Endothelial cell of umbilical vein (primary cell): ENCODE measurements around the gene SOX10. TPM values are rescaled to one million over a fixed set of nuclear protein-coding genes. Genes with fewer than 3 reads are reported as not detected.

Source experiments
- BruUV-seq: library from RNA; stranded (reverse); fragments of 400-500 nt; replicated peaks from 2 replicates; lab custom pipeline; 2021; lab: Mats Ljungman, UMichigan
- CTCF ChIA-PET: fragments of 300-600, 350-600 bp; sonication (Branson Sonifier 250); formaldehyde crosslinking; loops from one replicate; lab custom pipeline; 2021; ENCODE audit warnings: antibody characterized with exemption, inconsistent platforms; lab: Charles Lee
- POLR2A ChIA-PET: fragments of 300-600, 350-600 bp; sonication (Branson Sonifier 250); formaldehyde crosslinking; loops from one replicate; lab custom pipeline; 2021; ENCODE audit warnings: antibody characterized with exemption, inconsistent platforms; lab: Charles Lee
- DNase-seq: peaks from one replicate; pipeline ENCODE4 v3.0.0-alpha.2; 2011; ENCODE audit warnings: low read depth, low spot score
- FAIRE-seq: peaks from 2 replicates; lab custom pipeline; 2011; peaks lifted over from hg19 to GRCh38; lab: Jason Lieb, UNC
- H2AFZ ChIP-seq: 2 replicates; pipeline ENCODE4 v1.6.0; 2012; ENCODE audit warnings: low read depth, low read length, control low read depth, inconsistent platforms
- H3K27ac ChIP-seq: 2 replicates; pipeline ENCODE4 v1.5.1; 2011; ENCODE audit warnings: low read depth, mild to moderate bottlenecking, control low read depth, low read length, moderate library complexity; ENCODE audit not compliant: insufficient read depth
- H3K27me3 ChIP-seq, 2 experiments: 2 replicates each; pipeline versions ENCODE4 v1.6.0 to v1.6.1; 2011; ENCODE audit warnings: low read length in 2 of 2, mixed read lengths in 1 of 2; ENCODE audit not compliant: control insufficient read depth in 2 of 2, insufficient read depth in 2 of 2
- H3K36me3 ChIP-seq, 2 experiments: 2 replicates in 1 of 2; 3 replicates in 1 of 2; pipeline ENCODE4 v1.5.1; 2011; ENCODE audit warnings: low read length in 2 of 2, mild to moderate bottlenecking in 1 of 2, moderate library complexity in 1 of 2; ENCODE audit not compliant: control insufficient read depth in 2 of 2, insufficient read depth in 2 of 2; ENCODE audit errors: extremely low read depth in 1 of 2
- H3K4me1 ChIP-seq: 3 replicates; pipeline ENCODE4 v1.5.1; 2011; ENCODE audit warnings: mild to moderate bottlenecking, low read length; ENCODE audit not compliant: control insufficient read depth, insufficient read depth; ENCODE audit errors: extremely low read depth
- H3K4me2 ChIP-seq: 2 replicates; pipeline ENCODE4 v1.6.1; 2011; ENCODE audit warnings: low read length, control low read depth, mixed read lengths; ENCODE audit not compliant: insufficient read depth
- H3K4me3 ChIP-seq, 3 experiments: fragments of 200-600 bp in 1 of 3; sonication (generic), shearing (Covaris generic) in 1 of 3; replicated peaks in 1 of 3; 2 replicates each; pipeline ENCODE4 v1.5.1; 2011 to 2016; ENCODE audit warnings: control low read depth in 3 of 3, low read length in 3 of 3, mild to moderate bottlenecking in 2 of 3, inconsistent platforms in 1 of 3, low read depth in 1 of 3, moderate library complexity in 1 of 3; ENCODE audit not compliant: insufficient read depth in 1 of 3
- H3K79me2 ChIP-seq: 2 replicates; pipeline ENCODE4 v1.6.0; 2012; ENCODE audit warnings: low read length, inconsistent platforms; ENCODE audit not compliant: control insufficient read depth, insufficient read depth
- H3K9ac ChIP-seq: replicated peaks from 2 replicates; pipeline ENCODE3; 2011; ENCODE audit warnings: low read length, control low read depth; ENCODE audit not compliant: insufficient read depth; ENCODE audit errors: extremely low read depth
- H3K9me1 ChIP-seq: replicated peaks from 3 replicates; pipeline ENCODE4 v1.6.0; 2011; ENCODE audit warnings: mild to moderate bottlenecking, low read length; ENCODE audit not compliant: control insufficient read depth, insufficient read depth; ENCODE audit errors: extremely low read depth
- H3K9me3 ChIP-seq: replicated peaks from 2 replicates; pipeline ENCODE4 v1.5.1; 2012; ENCODE audit warnings: low read length, inconsistent platforms; ENCODE audit not compliant: control insufficient read depth, insufficient read depth
- H4K20me1 ChIP-seq: replicated peaks from 2 replicates; pipeline ENCODE3; 2011; ENCODE audit warnings: mild to moderate bottlenecking, low read length; ENCODE audit not compliant: control insufficient read depth, insufficient read depth; ENCODE audit errors: extremely low read depth
- EZH2 ChIP-seq: IDR thresholded peaks from 2 replicates; pipeline ENCODE4 v1.6.1; 2012; ENCODE audit warnings: borderline replicate concordance, low read depth, mild to moderate bottlenecking, moderate library complexity, low read length, inconsistent platforms; ENCODE audit not compliant: severe bottlenecking
- FOS ChIP-seq: IDR thresholded peaks from 2 replicates; pipeline ENCODE4 v1.6.1; 2011; ENCODE audit warnings: mild to moderate bottlenecking, low read length, moderate library complexity, borderline replicate concordance; ENCODE audit not compliant: insufficient read depth
- GATA2 ChIP-seq: IDR thresholded peaks from 2 replicates; pipeline ENCODE4 v1.7.0; 2011; ENCODE audit warnings: low read depth, mild to moderate bottlenecking, moderate library complexity, mixed read lengths, low read length; ENCODE audit not compliant: insufficient read length, insufficient read depth
- JUN ChIP-seq: IDR thresholded peaks from 2 replicates; pipeline ENCODE4 v1.6.1; 2011; ENCODE audit warnings: borderline replicate concordance, low read depth; ENCODE audit not compliant: insufficient read length, insufficient read depth
- MYC ChIP-seq: IDR thresholded peaks from one replicate; pipeline ENCODE4 v1.6.1; 2011; ENCODE audit warnings: mild to moderate bottlenecking, low read depth, low read length
- POLR2AphosphoS5 ChIP-seq: IDR thresholded peaks from 2 replicates; pipeline ENCODE4 v1.6.1; 2012; ENCODE audit warnings: low read depth, mild to moderate bottlenecking, control low read depth, low read length, moderate library complexity; ENCODE audit not compliant: insufficient read depth
- dilution Hi-C: fragments of 300-500 bp; cut with MboI; formaldehyde crosslinking; loops from one replicate; pipeline ENCODE4 v1.15.0; 2019; ENCODE audit warnings: low sequenced_read_pairs; ENCODE audit not compliant: extremely low pct_ligation_motif_present
- intact Hi-C: fragments of 100-400 bp; cut with micrococcal nuclease; formaldehyde crosslinking; loops from one replicate; pipeline ENCODE4 v1.10.0; 2022
- polyA plus RNA-seq, 4 experiments: library from polyadenylated mRNA; depleted of rRNA in 3 of 4; stranded (reverse) in 3 of 4; unstranded in 1 of 4; fragments of >200 nt; gene quantifications; 2 replicates each; pipeline versions ENCODE4 v1.2.1 to v1.2.3, GENCODE V29; 2011 to 2012; ENCODE audit warnings: missing spikeins in 1 of 4
- total RNA-seq: library from RNA; stranded (reverse); gene quantifications from 2 replicates; pipeline ENCODE4 v1.2.3, GENCODE V29; 2021
- TF ChIP-seq, protein P1 (sequence below): IDR thresholded peaks from 2 replicates; pipeline ENCODE4 v1.6.1; 2011; ENCODE audit not compliant: insufficient read depth, insufficient read length
- TF ChIP-seq, protein P2 (sequence below), 2 donors: IDR thresholded peaks; 1 replicate in 1 of 2; 2 replicates in 1 of 2; pipeline ENCODE4 v1.5.1; 2011; ENCODE audit warnings: low read length in 2 of 2, mild to moderate bottlenecking in 2 of 2, moderate library complexity in 2 of 2, control low read depth in 1 of 2, inconsistent platforms in 1 of 2, low read depth in 1 of 2; ENCODE audit not compliant: insufficient read depth in 1 of 2; ENCODE audit errors: extremely low read depth in 1 of 2

SOX10 gene
- total and polyA plus RNA-seq, 2 donors (not counting 3 experiments of a cell fraction or from before 2014, with no cell fraction given): not detected

DNA sequence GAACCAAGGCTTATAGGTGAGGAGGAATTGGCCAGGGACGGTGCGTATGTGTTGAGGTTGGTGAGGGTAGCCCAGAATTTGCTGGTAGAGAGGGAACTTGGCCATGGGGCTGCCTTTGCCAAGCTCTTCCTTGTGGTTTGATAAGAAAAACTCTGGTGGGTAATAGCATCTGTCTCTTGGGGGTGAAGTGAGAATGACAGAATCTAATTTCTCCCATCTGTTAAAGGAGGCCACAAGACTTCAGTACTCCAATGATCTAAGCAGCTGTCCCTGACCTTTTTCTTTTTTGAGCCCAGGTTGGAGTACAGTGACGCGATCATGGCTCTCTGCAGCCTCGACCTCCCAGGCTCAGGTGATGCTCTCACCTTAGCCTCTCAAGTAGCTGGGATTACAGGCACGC is 36.9 kb upstream of the SOX10 start:
- Histone ChIP-seq H3K27me3 (peaks cover 0 to 5% of the 10 kb centered on the region in 2 experiments), H3K9me1 (no peaks in the 10 kb centered on the region), H3K4me3 (no peak overlapping the region), H3K36me3 (no peaks in the 10 kb centered on the region), H3K79me2 (no peaks in the 10 kb centered on the region), H3K4me2 (no peak overlapping the region), H3K9me3 (no peaks in the 10 kb centered on the region), H3K4me1 (peaks cover 8% of the 10 kb centered on the region), H4K20me1 (no peaks in the 10 kb centered on the region), H3K27ac (no peak overlapping the region), H3K9ac (no peak overlapping the region), H2AFZ (no peak overlapping the region)
- DNase-seq (no peak), FAIRE-seq (no peak)
- dilution Hi-C loops: no loop called here
- ChIA-PET POLR2A (no interaction called here), CTCF (interaction anchor here (0.8 to 1.1 kb wide), 2 partner anchors 28 to 31 kb away, joined by 3 to 4 read pairs; no protein-coding TSS in a partner anchor)
- intact Hi-C loops: no loop called here
- TF ChIP-seq MYC (no peak), FOS (no peak), GATA2 (no peak), JUN (no peak), POLR2AphosphoS5 (no peak), EZH2 (no peak)
- TF ChIP-seq, protein P1, sequence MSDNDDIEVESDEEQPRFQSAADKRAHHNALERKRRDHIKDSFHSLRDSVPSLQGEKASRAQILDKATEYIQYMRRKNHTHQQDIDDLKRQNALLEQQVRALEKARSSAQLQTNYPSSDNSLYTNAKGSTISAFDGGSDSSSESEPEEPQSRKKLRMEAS: no peak
- TF ChIP-seq, protein P2, sequence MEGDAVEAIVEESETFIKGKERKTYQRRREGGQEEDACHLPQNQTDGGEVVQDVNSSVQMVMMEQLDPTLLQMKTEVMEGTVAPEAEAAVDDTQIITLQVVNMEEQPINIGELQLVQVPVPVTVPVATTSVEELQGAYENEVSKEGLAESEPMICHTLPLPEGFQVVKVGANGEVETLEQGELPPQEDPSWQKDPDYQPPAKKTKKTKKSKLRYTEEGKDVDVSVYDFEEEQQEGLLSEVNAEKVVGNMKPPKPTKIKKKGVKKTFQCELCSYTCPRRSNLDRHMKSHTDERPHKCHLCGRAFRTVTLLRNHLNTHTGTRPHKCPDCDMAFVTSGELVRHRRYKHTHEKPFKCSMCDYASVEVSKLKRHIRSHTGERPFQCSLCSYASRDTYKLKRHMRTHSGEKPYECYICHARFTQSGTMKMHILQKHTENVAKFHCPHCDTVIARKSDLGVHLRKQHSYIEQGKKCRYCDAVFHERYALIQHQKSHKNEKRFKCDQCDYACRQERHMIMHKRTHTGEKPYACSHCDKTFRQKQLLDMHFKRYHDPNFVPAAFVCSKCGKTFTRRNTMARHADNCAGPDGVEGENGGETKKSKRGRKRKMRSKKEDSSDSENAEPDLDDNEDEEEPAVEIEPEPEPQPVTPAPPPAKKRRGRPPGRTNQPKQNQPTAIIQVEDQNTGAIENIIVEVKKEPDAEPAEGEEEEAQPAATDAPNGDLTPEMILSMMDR (IDR thresholded peaks at IDR 0.05; ENCODE audit: extremely low read depth in 1 of 2, insufficient read depth in 1 of 2, low read depth in 1 of 2, low read length in 2 of 2): no peak
- no TSS peak for BruUV-seq
